Sigmoid colon (tissue), 7 donors: ENCODE data around the gene UPP1. TPM values are rescaled to one million over a fixed set of nuclear protein-coding genes. Genes with fewer than 3 reads are reported as not detected.

Source experiments
- DNase-seq: peaks from one replicate; pipeline ENCODE4 v3.0.0-alpha.2; 2019
- H3K27ac ChIP-seq, 4 donors: fragments of 200-600 bp; sonication (generic); one replicate each; pipeline ENCODE4 v1.5.1; 2016 to 2019; ENCODE audit warnings: mild to moderate bottlenecking in 1 of 4
- H3K27me3 ChIP-seq, 3 donors: fragments of 200-600 bp; sonication (generic); one replicate each; pipeline ENCODE4 v1.5.1; 2019; ENCODE audit warnings: mild to moderate bottlenecking in 1 of 3
- H3K36me3 ChIP-seq, 4 donors: fragments of 200-600 bp; sonication (generic); one replicate each; pipeline ENCODE4 v1.5.1; 2016 to 2019
- H3K4me1 ChIP-seq, 4 donors: fragments of 200-600 bp; sonication (generic); one replicate each; pipeline ENCODE4 v1.5.1; 2017 to 2019
- H3K4me3 ChIP-seq, 4 donors: fragments of 200-600 bp; sonication (generic); one replicate each; pipeline ENCODE4 v1.5.1; 2017 to 2019; ENCODE audit warnings: mild to moderate bottlenecking in 2 of 4, moderate library complexity in 1 of 4
- H3K9me3 ChIP-seq, 4 donors: fragments of 200-600 bp in 3 of 4; sonication (generic) in 3 of 4; one replicate each; pipeline versions ENCODE4 v1.5.1 to v1.6.1; 2013 to 2019
- EP300 ChIP-seq, 4 donors: sonication (generic); formaldehyde crosslinking; IDR thresholded peaks; one replicate each; pipeline ENCODE4 v1.6.1; 2017; ENCODE audit warnings: antibody characterized with exemption in 4 of 4
- POLR2A ChIP-seq, 2 donors: fragments of 450-650 bp; IDR thresholded peaks; one replicate each; pipeline ENCODE4 v1.6.1; 2016; ENCODE audit warnings: antibody characterized with exemption in 2 of 2, mild to moderate bottlenecking in 2 of 2, moderate library complexity in 2 of 2
- POLR2AphosphoS5 ChIP-seq, 4 donors: sonication (generic); formaldehyde crosslinking; IDR thresholded peaks; one replicate each; pipeline ENCODE4 v1.6.1; 2017; ENCODE audit warnings: antibody characterized with exemption in 4 of 4
- WGBS, 2 donors: extraction: QIAGEN DNeasy Blood & Tissue Kit; methylation state at CpG; one replicate each; pipeline ENCODE4 v1.1.7; 2013; 5-methylcytosine and 5-hydroxymethylcytosine counted together
- intact Hi-C: fragments of 100-400 bp; cut with DNase I; formaldehyde crosslinking; loops from one replicate; pipeline ENCODE4 v1.15.1; 2023
- polyA plus RNA-seq, 3 donors: library from polyadenylated mRNA; stranded (reverse); fragments of 200-250 nt; gene quantifications; one replicate each; pipeline ENCODE4 v1.2.3, GENCODE V29; 2013
- total RNA-seq, 4 donors: library from RNA; depleted of rRNA; stranded (reverse); fragments of >200 nt; gene quantifications; one replicate each; pipeline ENCODE4 v1.1.0, GENCODE V29; 2016
- TF ChIP-seq, protein P1 (sequence below), 4 experiments: fragments of 450-650 bp in 3 of 4; fragments of 200-600 bp in 1 of 4; IDR thresholded peaks; one replicate each; pipeline ENCODE4 v1.5.1; 2016 to 2019; ENCODE audit warnings: antibody characterized with exemption in 4 of 4, mild to moderate bottlenecking in 3 of 4, moderate library complexity in 2 of 4
- donor health status: healthy with polysubstance abuse.
- donor health status: Bipolar disorder and iron deficiency.
- donor health status: healthy.

The UPP1 gene
- total RNA-seq (10 to 100 TPM; 10.2 to 17.1 (median 14.9) TPM), polyA plus RNA-seq (100 to 1,000 TPM in 1 of 3 donors, 10 to 100 TPM in 2; 61.3 to 136 (median 89.8) TPM)

DNA sequence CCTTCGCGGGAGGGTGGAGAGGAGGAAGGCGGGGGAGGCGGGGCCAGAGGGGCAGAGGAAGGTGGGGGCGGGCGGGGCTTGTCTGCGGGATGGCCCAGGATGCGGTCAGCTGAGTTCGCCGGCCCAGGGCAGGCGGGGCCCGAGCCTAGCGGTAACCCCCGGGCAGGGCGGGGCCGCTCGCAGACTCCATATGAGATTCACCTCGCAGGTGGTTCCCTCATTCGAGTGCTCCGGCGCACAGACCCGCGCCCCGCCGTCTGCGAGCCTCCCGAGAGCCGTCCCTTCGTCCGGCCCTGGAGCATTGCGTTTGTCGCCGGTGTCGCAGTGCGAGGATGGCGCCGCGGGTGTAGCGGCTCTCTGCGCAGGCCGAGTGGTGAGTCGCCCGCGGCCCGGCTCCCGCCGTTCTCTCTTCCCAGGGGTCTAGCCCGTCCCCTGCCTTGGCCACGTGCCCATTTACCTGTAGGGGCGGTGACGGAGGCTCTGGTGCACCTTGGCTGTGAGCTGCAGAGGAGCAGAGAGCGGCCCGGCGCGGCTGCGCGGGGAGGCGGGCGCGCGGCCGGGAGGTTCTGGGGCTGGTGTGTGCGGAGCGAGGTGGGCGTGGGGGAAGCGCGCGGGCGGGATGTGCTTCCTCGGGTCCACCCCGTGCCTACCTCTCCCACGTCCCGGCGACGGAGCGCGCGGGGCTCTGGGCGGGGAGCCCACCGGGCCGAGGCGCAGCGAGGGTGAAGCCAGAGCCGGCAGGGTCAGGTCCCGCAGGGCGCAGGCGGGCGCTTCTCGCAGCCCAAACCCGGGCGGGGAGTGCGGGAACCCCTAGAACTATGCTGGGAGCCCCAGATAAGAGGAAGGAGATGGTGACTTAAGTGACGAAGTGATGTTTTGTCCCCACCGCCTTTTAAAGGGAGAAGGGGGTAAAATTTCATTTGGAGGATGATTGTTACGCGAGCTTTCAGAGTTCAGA, at the start of gene UPP1:
Gene UPP1 (plus strand): TSS at position 220 of the 958 bp plus-strand sequence. CDS start 5,519 bp downstream, outside the sequence.
- Histone ChIP-seq H3K36me3 (peaks cover 0 to 16% (median 0%) of the 10 kb centered on the region in 4 donors), H3K4me1 (peaks cover 0 to 19% (median 15%) of the 10 kb centered on the region in 4 donors), H3K4me3 (peak within 1 kb of the TSS; percentile 72 to 92 (median 79)), H3K27me3 (no peaks in the 10 kb centered on the region), H3K27ac (peak within 1 kb of the TSS; percentile 79 to 92 (median 86)), H3K9me3 (no peaks in the 10 kb centered on the region)
- intact Hi-C loops: loop anchor here (1.0 to 5.0 kb wide), 2 partner anchors 52 to 110 kb away; partner anchors contain the start of genes C7orf57 and HUS1
- TF ChIP-seq POLR2AphosphoS5 (IDR thresholded peaks at IDR 0.05) (peak; percentile 48 to 80 (median 78)), POLR2A (IDR thresholded peaks at IDR 0.05) (peak; percentile 46 to 63), EP300 (IDR thresholded peaks at IDR 0.05) (no peak)
- TF ChIP-seq, protein P1, sequence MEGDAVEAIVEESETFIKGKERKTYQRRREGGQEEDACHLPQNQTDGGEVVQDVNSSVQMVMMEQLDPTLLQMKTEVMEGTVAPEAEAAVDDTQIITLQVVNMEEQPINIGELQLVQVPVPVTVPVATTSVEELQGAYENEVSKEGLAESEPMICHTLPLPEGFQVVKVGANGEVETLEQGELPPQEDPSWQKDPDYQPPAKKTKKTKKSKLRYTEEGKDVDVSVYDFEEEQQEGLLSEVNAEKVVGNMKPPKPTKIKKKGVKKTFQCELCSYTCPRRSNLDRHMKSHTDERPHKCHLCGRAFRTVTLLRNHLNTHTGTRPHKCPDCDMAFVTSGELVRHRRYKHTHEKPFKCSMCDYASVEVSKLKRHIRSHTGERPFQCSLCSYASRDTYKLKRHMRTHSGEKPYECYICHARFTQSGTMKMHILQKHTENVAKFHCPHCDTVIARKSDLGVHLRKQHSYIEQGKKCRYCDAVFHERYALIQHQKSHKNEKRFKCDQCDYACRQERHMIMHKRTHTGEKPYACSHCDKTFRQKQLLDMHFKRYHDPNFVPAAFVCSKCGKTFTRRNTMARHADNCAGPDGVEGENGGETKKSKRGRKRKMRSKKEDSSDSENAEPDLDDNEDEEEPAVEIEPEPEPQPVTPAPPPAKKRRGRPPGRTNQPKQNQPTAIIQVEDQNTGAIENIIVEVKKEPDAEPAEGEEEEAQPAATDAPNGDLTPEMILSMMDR (IDR thresholded peaks at IDR 0.05): no peak
- WGBS, 2 donors: 1 to 3% methylated on average over 96 of the region's 96 CpGs
- DNase-seq: peak; percentile 97

DNA sequence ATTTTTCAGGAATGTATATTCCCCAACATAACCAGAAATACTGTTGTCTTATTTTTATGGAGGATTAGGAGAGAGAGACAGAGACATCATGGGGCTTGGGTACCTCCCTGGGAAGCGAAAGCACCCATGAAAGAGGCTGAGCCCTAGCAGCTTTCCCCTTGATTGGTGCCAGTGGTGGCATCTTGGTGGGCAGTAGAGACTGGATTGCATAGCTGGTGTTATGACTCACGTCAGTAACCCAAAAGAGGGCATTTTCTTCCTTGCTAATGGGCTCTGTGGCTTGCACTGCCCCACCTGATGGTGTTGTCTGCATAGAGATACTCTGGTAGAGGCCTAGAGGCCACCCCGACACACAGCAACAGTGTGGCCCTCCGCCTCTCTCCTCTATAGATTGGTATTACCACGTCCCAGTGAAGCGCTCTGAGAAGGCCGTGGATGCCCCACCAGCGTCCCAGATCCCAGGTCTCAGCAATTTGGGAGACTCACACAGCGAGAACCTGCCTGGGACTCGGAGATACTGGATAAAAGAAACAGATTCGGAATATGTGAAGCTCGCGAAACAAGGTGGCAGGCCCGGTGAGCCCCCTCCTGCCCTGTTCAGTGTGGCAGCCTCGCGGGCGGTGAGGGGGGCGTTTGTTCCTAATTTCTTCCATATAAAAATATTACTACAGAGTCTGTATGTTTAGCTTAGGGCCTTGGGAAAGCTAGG, 48.0 kb upstream of the UPP1 start:
- peaks cover 0 to 3% (median 3%) of the 10 kb centered on the region in 4 donors for H3K4me1 ChIP-seq
- no peaks in the 10 kb centered on the region for H3K36me3 ChIP-seq
- H3K27ac ChIP-seq: no peak overlapping the region
- no peak overlapping the region for H3K4me3 ChIP-seq
- no peaks in the 10 kb centered on the region for H3K9me3 ChIP-seq
- H3K27me3 ChIP-seq: peaks cover 0 to 13% (median under 1%) of the 10 kb centered on the region in 3 donors
- no peak for DNase-seq
- intact Hi-C loops: no loop called here
- TF ChIP-seq POLR2AphosphoS5 (IDR thresholded peaks at IDR 0.05): no peak
- TF ChIP-seq, protein P1 (IDR thresholded peaks at IDR 0.05): no peak
- TF ChIP-seq EP300 (IDR thresholded peaks at IDR 0.05): no peak
- no peak for TF ChIP-seq POLR2A (IDR thresholded peaks at IDR 0.05)
- 94 to 95% methylated on average over 18 of the region's 18 CpGs for WGBS, 2 donors

DNA sequence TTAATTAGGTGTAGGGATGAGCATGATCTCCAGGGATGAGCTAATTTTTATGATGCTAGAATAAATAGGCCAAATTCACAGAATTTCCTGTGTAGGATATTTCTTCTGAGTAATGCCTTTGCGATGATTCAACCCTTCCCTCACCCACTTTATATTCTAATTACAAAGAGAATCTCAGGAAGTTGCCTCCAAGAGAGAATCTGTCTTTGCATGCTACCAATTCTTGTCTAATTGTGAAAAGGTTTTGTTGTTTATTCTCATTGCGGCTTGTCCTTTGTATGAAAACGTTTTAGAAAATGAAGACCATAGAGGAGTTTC, 47.5 kb upstream of the UPP1 start:
- H3K27ac ChIP-seq: no peak overlapping the region
- no peak for DNase-seq
- peaks cover 0 to 8% (median 0%) of the 10 kb centered on the region in 3 donors for H3K27me3 ChIP-seq
- intact Hi-C loops: no loop called here
- 81 to 86% methylated on average over 3 of the region's 3 CpGs for WGBS, 2 donors
- no peaks in the 10 kb centered on the region for H3K36me3 ChIP-seq
- no peaks in the 10 kb centered on the region for H3K9me3 ChIP-seq
- no peaks in the 10 kb centered on the region for H3K4me1 ChIP-seq
- H3K4me3 ChIP-seq: no peak overlapping the region
- TF ChIP-seq, protein P1 (IDR thresholded peaks at IDR 0.05): no peak
- no peak for TF ChIP-seq EP300 (IDR thresholded peaks at IDR 0.05)
- no peak for TF ChIP-seq POLR2A (IDR thresholded peaks at IDR 0.05)
- no peak for TF ChIP-seq POLR2AphosphoS5 (IDR thresholded peaks at IDR 0.05)

DNA sequence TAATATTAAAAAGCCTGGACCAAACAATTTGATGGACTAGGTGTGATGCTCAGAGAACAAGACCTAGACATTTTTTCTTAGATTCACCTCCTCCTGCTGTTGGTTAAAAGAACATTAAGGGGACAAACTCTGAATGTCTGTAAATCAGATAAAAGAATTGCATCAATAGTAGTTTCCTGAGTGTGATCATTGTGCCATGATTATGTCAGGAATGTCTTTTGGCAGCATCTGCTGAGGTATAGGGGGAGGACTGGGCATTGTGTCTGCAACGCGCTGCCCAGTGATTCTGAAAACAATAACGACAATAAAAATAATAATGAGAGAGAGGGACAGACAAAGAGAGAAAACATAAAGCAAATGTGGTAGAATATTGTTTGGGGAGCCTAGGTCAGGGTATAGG, 46.8 kb upstream of the UPP1 start:
- Histone ChIP-seq H3K36me3 (no peaks in the 10 kb centered on the region), H3K4me3 (no peak overlapping the region), H3K4me1 (no peaks in the 10 kb centered on the region), H3K27me3 (peaks cover 0 to 2% (median 0%) of the 10 kb centered on the region in 3 donors), H3K9me3 (no peaks in the 10 kb centered on the region), H3K27ac (no peak overlapping the region)
- TF ChIP-seq POLR2AphosphoS5 (IDR thresholded peaks at IDR 0.05) (no peak), POLR2A (IDR thresholded peaks at IDR 0.05) (no peak), EP300 (IDR thresholded peaks at IDR 0.05) (no peak)
- TF ChIP-seq, protein P1 (IDR thresholded peaks at IDR 0.05): no peak
- WGBS, 2 donors: 79 to 85% methylated on average over 3 of the region's 3 CpGs
- no peak for DNase-seq
- intact Hi-C loops: no loop called here
